ENCODE results near the gene IQGAP3. TPM values are rescaled to one million over a fixed set of nuclear protein-coding genes. Genes with fewer than 3 reads are reported as not detected.

Gene IQGAP3
- total RNA-seq, 4 donors from 2014 or later: 0.06 to 1.1 (median 0.50) TPM; not detected in 1

DNA sequence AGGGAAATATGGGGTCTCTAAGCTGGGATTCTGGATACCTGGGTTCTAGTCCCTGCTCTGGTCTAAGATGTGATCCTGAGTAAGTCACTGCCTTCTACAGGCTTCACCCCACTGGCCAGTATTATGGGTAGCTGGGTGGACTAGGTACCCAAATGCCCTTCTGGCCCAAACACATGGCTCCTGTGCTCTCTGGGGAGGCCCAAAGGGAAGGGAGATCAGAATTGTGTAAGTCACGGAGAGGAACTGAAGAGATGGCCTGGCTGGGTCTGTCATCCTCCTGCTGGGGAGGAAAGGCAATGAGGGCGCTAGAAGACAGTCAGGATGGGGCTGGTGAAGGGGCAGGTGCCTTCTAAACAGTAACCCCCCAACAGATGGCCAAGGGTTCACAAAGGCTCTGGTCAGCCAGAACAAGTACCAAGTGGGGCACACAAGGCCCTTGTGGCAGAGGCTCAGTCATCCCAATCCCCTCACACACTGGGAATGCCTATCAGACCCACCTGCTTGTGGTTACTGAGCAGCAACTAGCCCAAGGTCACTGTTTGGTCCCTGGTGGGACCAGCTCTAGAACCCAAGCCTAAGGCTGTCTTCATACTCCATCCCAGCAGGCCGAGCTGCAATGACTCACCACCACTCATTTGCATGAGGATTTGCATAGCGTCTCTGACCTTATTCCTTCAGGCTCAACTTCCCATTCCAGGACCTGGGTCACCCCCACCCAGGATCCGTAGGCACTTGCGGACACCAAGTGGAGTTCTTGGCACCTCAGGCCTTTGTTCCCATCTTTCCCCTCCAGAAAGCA is 81.0 kb downstream of the IQGAP3 start:
- peaks cover 99 to 100% (median 100%) of the 10 kb centered on the region in 4 donors for H3K4me1 ChIP-seq
- TF ChIP-seq CTCF (IDR thresholded peaks at IDR 0.05) (no peak), EP300 (IDR thresholded peaks at IDR 0.05) (no peak), POLR2A (IDR thresholded peaks at IDR 0.05; ENCODE audit: low read depth) (no peak)

DNA sequence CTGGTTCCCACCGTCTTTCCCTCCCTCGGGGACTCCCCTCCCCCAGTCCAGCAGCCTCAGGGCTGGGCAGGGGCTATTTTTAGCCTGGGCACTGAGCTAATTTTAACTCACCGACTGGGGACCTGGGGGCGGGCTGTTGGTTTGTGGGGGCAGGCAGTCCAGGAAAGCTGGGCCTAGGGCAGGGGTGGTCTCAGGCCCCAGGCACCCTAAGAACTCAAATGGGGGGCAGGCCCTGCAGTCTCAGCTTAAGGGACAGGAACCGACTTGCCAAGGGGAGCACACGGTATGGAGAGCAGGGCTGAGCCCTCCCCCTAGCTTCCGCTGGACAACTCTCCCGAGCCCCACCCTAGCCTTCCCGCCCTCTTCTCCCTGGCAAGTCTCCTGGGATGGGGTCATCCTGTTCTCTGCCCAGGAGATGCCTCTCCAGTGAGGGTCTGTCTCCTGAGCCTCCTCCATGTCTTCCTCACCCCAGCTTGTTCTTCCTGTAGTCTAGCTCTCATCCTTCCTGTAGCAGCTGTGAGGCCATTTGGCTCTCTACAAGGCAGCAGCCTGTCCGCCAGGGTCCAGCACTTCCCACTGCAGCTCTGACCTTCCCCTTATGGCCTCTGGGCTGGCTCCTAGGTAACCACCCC is 81.8 kb downstream of the IQGAP3 start:
- no peaks in the 10 kb centered on the region for H3K27me3 ChIP-seq
- H3K27ac ChIP-seq (replicated peaks in 1 of 4): peak overlapping the region; percentile 98 to 100 (median 99)
- 6% methylated on average over 4 of the region's 10 CpGs for WGBS
- intact Hi-C loops (cut with DNase I): no loop called here
- H3K36me3 ChIP-seq: peaks cover 0 to 26% (median 7%) of the 10 kb centered on the region in 4 donors
- no peak for DNase-seq (ENCODE audit: extremely low spot score)
- H3K9me3 ChIP-seq: no peaks in the 10 kb centered on the region
- peak overlapping the region; percentile 30 to 42 (median 40) for H3K4me3 ChIP-seq
- peaks cover 95 to 100% (median 100%) of the 10 kb centered on the region in 4 donors for H3K4me1 ChIP-seq
- TF ChIP-seq CTCF (IDR thresholded peaks at IDR 0.05): peak; percentile 17 to 25 (median 20)
- TF ChIP-seq POLR2AphosphoS5 (IDR thresholded peaks at IDR 0.05): peak; percentile 18 to 58
- no peak for TF ChIP-seq POLR2A (IDR thresholded peaks at IDR 0.05; ENCODE audit: low read depth)
- TF ChIP-seq EP300 (IDR thresholded peaks at IDR 0.05): no peak

More for the DNA sequence above, 81.0 kb downstream of the IQGAP3 start:
- Histone ChIP-seq H3K4me3 (peak overlapping the region; percentile 30 to 42 (median 40)), H3K27ac (replicated peaks in 1 of 4) (peak overlapping the region; percentile 98 to 100 (median 99)), H3K9me3 (no peaks in the 10 kb centered on the region), H3K36me3 (peaks cover 0 to 22% (median 7%) of the 10 kb centered on the region in 4 donors), H3K27me3 (no peaks in the 10 kb centered on the region)
- no peak for DNase-seq (ENCODE audit: extremely low spot score)
- intact Hi-C loops (cut with DNase I): no loop called here
- 77% methylated on average over 5 of the region's 6 CpGs for WGBS

DNA sequence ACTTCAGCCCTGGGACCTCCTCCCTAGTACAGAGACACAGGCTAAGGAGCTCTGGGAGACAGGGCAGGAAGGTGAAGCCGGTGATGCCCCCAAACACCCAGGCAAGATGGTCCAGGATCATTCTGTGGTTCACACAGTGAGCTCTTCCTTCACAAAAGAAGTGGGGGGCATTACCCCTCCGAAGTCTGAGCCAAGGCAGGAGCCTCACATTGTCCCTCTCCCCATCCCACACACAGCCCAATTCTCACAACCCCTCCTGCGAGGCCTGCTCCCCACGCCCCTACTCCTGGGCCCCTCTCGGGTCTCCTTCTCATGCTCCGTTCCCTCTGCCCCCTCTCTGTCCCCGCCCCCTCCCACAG is 82.5 kb downstream of the IQGAP3 start:
- peak overlapping the region; percentile 30 to 42 (median 40) for H3K4me3 ChIP-seq
- no peaks in the 10 kb centered on the region for H3K9me3 ChIP-seq
- no peaks in the 10 kb centered on the region for H3K27me3 ChIP-seq
- WGBS: 20% methylated on average over 5 of the region's 7 CpGs
- peaks cover 95 to 100% (median 100%) of the 10 kb centered on the region in 4 donors for H3K4me1 ChIP-seq
- intact Hi-C loops (cut with DNase I): loop anchor here (10.0 kb wide), 1 partner anchor 105 kb away; the partner anchor contains the start of gene NAXE
- no peak for DNase-seq (ENCODE audit: extremely low spot score)
- peaks cover 0 to 24% (median 6%) of the 10 kb centered on the region in 4 donors for H3K36me3 ChIP-seq
- peak overlapping the region; percentile 98 to 100 (median 99) for H3K27ac ChIP-seq (replicated peaks in 1 of 4)
- no peak for TF ChIP-seq POLR2AphosphoS5 (IDR thresholded peaks at IDR 0.05)
- TF ChIP-seq CTCF (IDR thresholded peaks at IDR 0.05): no peak
- TF ChIP-seq POLR2A (IDR thresholded peaks at IDR 0.05; ENCODE audit: low read depth): no peak
- TF ChIP-seq EP300 (IDR thresholded peaks at IDR 0.05): no peak

DNA sequence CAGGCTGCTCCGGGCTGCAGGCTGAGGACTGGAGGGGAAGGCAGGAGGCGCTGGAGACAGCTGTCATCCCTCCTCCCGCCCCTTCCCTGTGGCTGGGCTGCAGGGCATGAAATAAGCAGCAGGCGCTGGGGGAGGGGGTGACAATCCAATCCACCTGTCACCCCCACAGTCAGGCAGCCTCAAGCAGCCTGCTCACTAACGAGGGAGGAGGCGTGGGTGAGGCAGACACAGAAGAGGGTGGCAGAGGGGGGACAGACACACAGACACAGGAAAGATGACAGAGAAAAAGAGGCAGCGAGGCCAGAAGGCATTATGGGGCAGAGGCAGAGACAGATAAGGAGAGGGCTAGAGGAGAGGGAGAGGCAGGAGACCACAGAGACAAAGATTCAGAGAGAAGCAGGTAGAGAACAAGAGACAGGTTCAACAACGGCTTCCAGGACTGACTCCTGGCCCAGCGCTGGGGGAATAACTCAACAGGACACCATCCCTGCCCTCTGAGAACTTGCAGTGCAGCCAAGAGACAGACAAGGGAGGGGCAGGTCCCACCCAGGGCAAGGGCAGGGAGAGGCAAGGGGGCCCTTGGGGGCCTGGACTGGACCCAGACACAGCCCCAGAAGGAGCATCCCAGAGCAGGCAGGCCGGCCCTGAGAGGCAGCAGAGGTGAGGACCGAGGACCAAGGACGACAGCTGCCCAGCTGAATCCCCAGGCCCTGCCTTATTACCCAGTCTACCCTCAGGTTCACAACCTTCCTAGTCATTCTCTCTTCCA is 83.0 kb downstream of the IQGAP3 start:
- Histone ChIP-seq H3K9me3 (no peaks in the 10 kb centered on the region), H3K4me3 (peak overlapping the region; percentile 30 to 42 (median 40)), H3K36me3 (peaks cover 0 to 19% (median 3%) of the 10 kb centered on the region in 4 donors), H3K27ac (replicated peaks in 1 of 4) (peak overlapping the region; percentile 98 to 100 (median 99)), H3K4me1 (peaks cover 95 to 100% (median 100%) of the 10 kb centered on the region in 4 donors), H3K27me3 (no peaks in the 10 kb centered on the region)
- intact Hi-C loops (cut with DNase I): loop anchor here (10.0 kb wide), 1 partner anchor 105 kb away; the partner anchor contains the start of gene NAXE
- WGBS: 10% methylated on average over 12 of the region's 12 CpGs
- no peak for DNase-seq (ENCODE audit: extremely low spot score)
- peak; percentile 68 to 75 for TF ChIP-seq POLR2AphosphoS5 (IDR thresholded peaks at IDR 0.05)
- peak; percentile 18 for TF ChIP-seq POLR2A (IDR thresholded peaks at IDR 0.05; ENCODE audit: low read depth)
- TF ChIP-seq EP300 (IDR thresholded peaks at IDR 0.05): no peak
- TF ChIP-seq CTCF (IDR thresholded peaks at IDR 0.05): peak; percentile 34 to 64 (median 46)

Data from esophagus muscularis mucosa (tissue), 4 donors.